Activated T-helper 2 cell treated with anti-CD3 and anti-CD28 coated beads, Interferon-gamma antibody, Interleukin-2, Interleukin-4, amounts not matched to agents 10 μg/mL and 5 μg/mL and 100 μg/mL, durations not matched to agents 14 hours and 24 hours and 36 hours (primary cell): ENCODE measurements around the gene VWCE. TPM values are rescaled to one million over a fixed set of nuclear protein-coding genes. Genes with fewer than 3 reads are reported as not detected.
A peak's percentile ranks its signal among the peaks of the same experiment; 100 is the strongest.

ENCODE experiments used
- DNase-seq: peaks from one replicate; pipeline ENCODE4 v3.0.0; 2021; ENCODE audit warnings: low spot score
- H3K27ac Mint-ChIP-seq: one replicate; pipeline ENCODE4 v1.8.0; 2021; ENCODE audit warnings: mixed read lengths
- H3K27me3 Mint-ChIP-seq: one replicate; pipeline ENCODE4 v1.8.0; 2021; ENCODE audit warnings: low read depth, mixed read lengths
- H3K36me3 Mint-ChIP-seq: one replicate; pipeline ENCODE4 v1.8.0; 2021; ENCODE audit warnings: low read depth, mixed read lengths
- H3K4me1 Mint-ChIP-seq: one replicate; pipeline ENCODE4 v1.8.0; 2021; ENCODE audit warnings: low read depth, mixed read lengths
- H3K4me3 Mint-ChIP-seq: one replicate; pipeline ENCODE4 v1.8.0; 2021; ENCODE audit warnings: low read depth, mild to moderate bottlenecking, moderate library complexity, mixed read lengths
- H3K9me3 Mint-ChIP-seq: one replicate; pipeline ENCODE4 v1.8.0; 2021; ENCODE audit warnings: mixed read lengths
- intact Hi-C: fragments of 100-400 bp; cut with micrococcal nuclease; formaldehyde crosslinking; loops from one replicate; pipeline ENCODE4 v1.15.1; 2023
- total RNA-seq: library from RNA; stranded (reverse); gene quantifications from 2 replicates; pipeline ENCODE4 v1.2.3, GENCODE V29; 2022

VWCE gene
- total RNA-seq, 1 donor from 2014 or later, result 8.1 TPM

GRCh38 chr11:61272731-61273130 lies 22.4 kb downstream of the VWCE start:
- no peaks in the 10 kb centered on the region for H3K4me1 Mint-ChIP-seq
- no peak overlapping the region for H3K27ac Mint-ChIP-seq
- no peak overlapping the region for H3K4me3 Mint-ChIP-seq
- H3K27me3 Mint-ChIP-seq, result no peaks in the 10 kb centered on the region
- H3K36me3 Mint-ChIP-seq, result no peaks in the 10 kb centered on the region
- H3K9me3 Mint-ChIP-seq, result no peaks in the 10 kb centered on the region
- intact Hi-C loops, result no loop called here
- no peak for DNase-seq

GRCh38 chr11:61270354-61271076 lies 24.6 kb downstream of the VWCE start:
- no peak overlapping the region for H3K27ac Mint-ChIP-seq

GRCh38 chr11:61268588-61269250 lies 26.4 kb downstream of the VWCE start:
- Mint-ChIP-seq H3K27me3 (no peaks in the 10 kb centered on the region), H3K9me3 (no peaks in the 10 kb centered on the region), H3K27ac (no peak overlapping the region), H3K36me3 (no peaks in the 10 kb centered on the region), H3K4me1 (no peaks in the 10 kb centered on the region), H3K4me3 (no peak overlapping the region)
- intact Hi-C loops, result no loop called here
- no peak for DNase-seq

More at GRCh38 chr11:61270354-61271076, 24.6 kb downstream of the VWCE start:
- H3K4me1 Mint-ChIP-seq, result no peaks in the 10 kb centered on the region
- H3K27me3 Mint-ChIP-seq, result no peaks in the 10 kb centered on the region
- intact Hi-C loops, result no loop called here
- no peak for DNase-seq
- H3K9me3 Mint-ChIP-seq, result no peaks in the 10 kb centered on the region
- no peaks in the 10 kb centered on the region for H3K36me3 Mint-ChIP-seq
- no peak overlapping the region for H3K4me3 Mint-ChIP-seq

- no peak for DNase-seq
- Mint-ChIP-seq H3K36me3 (no peaks in the 10 kb centered on the region), H3K4me3 (no peak overlapping the region), H3K9me3 (no peaks in the 10 kb centered on the region), H3K4me1 (no peaks in the 10 kb centered on the region), H3K27ac (no peak overlapping the region), H3K27me3 (no peaks in the 10 kb centered on the region)
- intact Hi-C loops, result no loop called here
Measured at GRCh38 chr11:61267437-61267841, 27.7 kb downstream of the VWCE start.

- intact Hi-C loops, result no loop called here
- Mint-ChIP-seq H3K4me1 (no peaks in the 10 kb centered on the region), H3K27me3 (no peaks in the 10 kb centered on the region), H3K4me3 (no peak overlapping the region), H3K9me3 (no peaks in the 10 kb centered on the region), H3K36me3 (no peaks in the 10 kb centered on the region), H3K27ac (no peak overlapping the region)
- no peak for DNase-seq
Measured at GRCh38 chr11:61266602-61267001, 28.5 kb downstream of the VWCE start.

- Mint-ChIP-seq H3K9me3 (no peaks in the 10 kb centered on the region), H3K27me3 (no peaks in the 10 kb centered on the region), H3K27ac (no peak overlapping the region), H3K4me3 (no peak overlapping the region), H3K4me1 (no peaks in the 10 kb centered on the region), H3K36me3 (no peaks in the 10 kb centered on the region)
- intact Hi-C loops, result no loop called here
- DNase-seq, result no peak
Measured at GRCh38 chr11:61265357-61265756, 29.8 kb downstream of the VWCE start.

- Mint-ChIP-seq H3K27me3 (no peaks in the 10 kb centered on the region), H3K9me3 (no peaks in the 10 kb centered on the region), H3K4me1 (no peaks in the 10 kb centered on the region), H3K27ac (no peak overlapping the region), H3K4me3 (no peak overlapping the region), H3K36me3 (no peaks in the 10 kb centered on the region)
- DNase-seq, result no peak
- intact Hi-C loops, result no loop called here
Measured at GRCh38 chr11:61264795-61265194, 30.3 kb downstream of the VWCE start.

GRCh38 chr11:61264371-61264770 lies 30.7 kb downstream of the VWCE start:
- no peaks in the 10 kb centered on the region for H3K36me3 Mint-ChIP-seq
- H3K9me3 Mint-ChIP-seq, result no peaks in the 10 kb centered on the region
- intact Hi-C loops, result no loop called here
- no peaks in the 10 kb centered on the region for H3K27me3 Mint-ChIP-seq
- no peaks in the 10 kb centered on the region for H3K4me1 Mint-ChIP-seq
- no peak overlapping the region for H3K27ac Mint-ChIP-seq
- no peak overlapping the region for H3K4me3 Mint-ChIP-seq
- DNase-seq, result no peak

- Mint-ChIP-seq H3K27ac (no peak overlapping the region), H3K4me3 (no peak overlapping the region), H3K9me3 (no peaks in the 10 kb centered on the region), H3K4me1 (no peaks in the 10 kb centered on the region), H3K36me3 (no peaks in the 10 kb centered on the region), H3K27me3 (no peaks in the 10 kb centered on the region)
- intact Hi-C loops, result loop anchor here (10.0 kb wide), 1 partner anchor 125 kb away; no protein-coding TSS in a partner anchor
- DNase-seq, result no peak
Measured at GRCh38 chr11:61259363-61259762, 35.8 kb downstream of the VWCE start.

- Mint-ChIP-seq H3K4me3 (no peak overlapping the region), H3K4me1 (no peaks in the 10 kb centered on the region), H3K27ac (no peak overlapping the region), H3K36me3 (no peaks in the 10 kb centered on the region), H3K9me3 (no peaks in the 10 kb centered on the region), H3K27me3 (no peaks in the 10 kb centered on the region)
- intact Hi-C loops, result loop anchor here (10.0 kb wide), 1 partner anchor 126 kb away; no protein-coding TSS in a partner anchor
- DNase-seq, result no peak
Measured at GRCh38 chr11:61258546-61258945, 36.6 kb downstream of the VWCE start.

GRCh38 chr11:61256710-61257482 lies 38.2 kb downstream of the VWCE start:
- Mint-ChIP-seq H3K9me3 (no peaks in the 10 kb centered on the region), H3K36me3 (no peaks in the 10 kb centered on the region), H3K27ac (no peak overlapping the region), H3K27me3 (no peaks in the 10 kb centered on the region), H3K4me1 (no peaks in the 10 kb centered on the region), H3K4me3 (no peak overlapping the region)
- intact Hi-C loops, result loop anchor here (10.0 kb wide), 1 partner anchor 128 kb away; no protein-coding TSS in a partner anchor
- no peak for DNase-seq

- H3K9me3 Mint-ChIP-seq, result no peaks in the 10 kb centered on the region
- no peak overlapping the region for H3K4me3 Mint-ChIP-seq
- no peaks in the 10 kb centered on the region for H3K36me3 Mint-ChIP-seq
- no peaks in the 10 kb centered on the region for H3K27me3 Mint-ChIP-seq
- H3K27ac Mint-ChIP-seq, result no peak overlapping the region
- DNase-seq, result peak; percentile 53
- intact Hi-C loops, result loop anchor here (1.0 to 10.0 kb wide), 2 partner anchors 40 to 130 kb away; no protein-coding TSS in a partner anchor
- H3K4me1 Mint-ChIP-seq, result no peaks in the 10 kb centered on the region
Measured at GRCh38 chr11:61254403-61255025, 40.6 kb downstream of the VWCE start.
